Neural progenitor cell (in vitro differentiated cells): ENCODE data around the gene SERPINI1.

ENCODE experiments used
- CTCF ChIP-seq: fragments of 200-600 bp; sonication (generic); IDR thresholded peaks from 2 replicates; pipeline ENCODE4 v1.5.1; 2017; ENCODE audit warnings: antibody characterized with exemption, mild to moderate bottlenecking
- EZH2 ChIP-seq: fragments of 200-600 bp; sonication (generic); IDR thresholded peaks from 2 replicates; pipeline ENCODE4 v1.6.1; 2017; ENCODE audit warnings: antibody characterized with exemption, mild to moderate bottlenecking, moderate library complexity

GRCh38 chr3:167843886-167844285 lies 108.4 kb downstream of the SERPINI1 start:
- no peak for TF ChIP-seq EZH2
- no peak for TF ChIP-seq CTCF
